Stimulated activated CD8-positive, alpha-beta memory T cell treated with anti-CD3 and anti-CD28 coated beads, Interleukin-15, amount 100 ng/mL, for 4 hours (primary cell): Measurements from ENCODE around the gene RBFOX1.

Experiments
- DNase-seq, 2 donors: peaks; one replicate each; pipeline ENCODE4 v3.0.0-alpha.2; 2020; ENCODE audit warnings: low read depth in 2 of 2

The RBFOX1 gene

GRCh38 chr16:7521834-7522233 is 189.2 kb downstream of the RBFOX1 start:
- no peak for DNase-seq

GRCh38 chr16:7524419-7524818 is 191.8 kb downstream of the RBFOX1 start:
- DNase-seq = no peak

GRCh38 chr16:7526736-7527135 is 194.1 kb downstream of the RBFOX1 start:
- no peak for DNase-seq

GRCh38 chr16:7532534-7532933 is 199.9 kb downstream of the RBFOX1 start:
- no peak for DNase-seq

- DNase-seq = no peak
Observed at GRCh38 chr16:7534749-7535148, 202.1 kb downstream of the RBFOX1 start.

GRCh38 chr16:7541026-7541425 is 208.4 kb downstream of the RBFOX1 start:
- DNase-seq = no peak

- no peak for DNase-seq
Observed at GRCh38 chr16:7545251-7545650, 212.6 kb downstream of the RBFOX1 start.

GRCh38 chr16:7546948-7547347 is 214.3 kb downstream of the RBFOX1 start:
- DNase-seq = no peak

- DNase-seq = no peak
Observed at GRCh38 chr16:7547736-7548135, 215.1 kb downstream of the RBFOX1 start.

GRCh38 chr16:7548796-7549318 is 216.2 kb downstream of the RBFOX1 start:
- DNase-seq = no peak

- DNase-seq = no peak
Observed at GRCh38 chr16:7550096-7550495, 217.5 kb downstream of the RBFOX1 start.

GRCh38 chr16:7555459-7555858 is 222.8 kb downstream of the RBFOX1 start:
- no peak for DNase-seq

GRCh38 chr16:7561908-7562405 is 229.3 kb downstream of the RBFOX1 start:
- no peak for DNase-seq

- DNase-seq = no peak
Observed at GRCh38 chr16:7566360-7566759, 233.7 kb downstream of the RBFOX1 start.

GRCh38 chr16:7571366-7571765 is 238.7 kb downstream of the RBFOX1 start:
- no peak for DNase-seq

GRCh38 chr16:7577588-7577987 is 244.9 kb downstream of the RBFOX1 start:
- no peak for DNase-seq

- DNase-seq = no peak
Observed at GRCh38 chr16:7579454-7579853, 246.8 kb downstream of the RBFOX1 start.

- DNase-seq = no peak
Observed at GRCh38 chr16:7581175-7581574, 248.5 kb downstream of the RBFOX1 start.

- DNase-seq = no peak
Observed at GRCh38 chr16:7583396-7583795, 250.8 kb downstream of the RBFOX1 start.

GRCh38 chr16:7584561-7584960 is 251.9 kb downstream of the RBFOX1 start:
- DNase-seq = no peak

- DNase-seq = no peak
Observed at GRCh38 chr16:7585705-7586104, 253.1 kb downstream of the RBFOX1 start.

GRCh38 chr16:7590934-7591333 is 258.3 kb downstream of the RBFOX1 start:
- DNase-seq = no peak

GRCh38 chr16:7596308-7596707 is 263.7 kb downstream of the RBFOX1 start:
- DNase-seq = no peak

- DNase-seq = no peak
Observed at GRCh38 chr16:7597677-7598076, 265.0 kb downstream of the RBFOX1 start.
